Duodenal mucosa (tissue), 2 donors: ENCODE data around the gene CCDC85A.

Experiments
- H3K27ac ChIP-seq: one replicate; pipeline ENCODE4 v1.7.0; 2013; ENCODE audit warnings: low read depth, low read length
- H3K27me3 ChIP-seq, 2 donors: one replicate each; pipeline ENCODE4 v1.7.0; 2013; ENCODE audit warnings: low read length in 2 of 2, control low read depth in 1 of 2; ENCODE audit not compliant: insufficient read depth in 2 of 2, control insufficient read depth in 1 of 2
- H3K36me3 ChIP-seq, 2 donors: one replicate each; pipeline ENCODE4 v1.7.0; 2013; ENCODE audit warnings: low read length in 2 of 2, control low read depth in 1 of 2; ENCODE audit not compliant: insufficient read depth in 2 of 2, control insufficient read depth in 1 of 2
- H3K4me1 ChIP-seq, 2 donors: one replicate each; pipeline ENCODE4 v1.7.0; 2013; ENCODE audit warnings: low read length in 2 of 2, control low read depth in 1 of 2; ENCODE audit not compliant: insufficient read depth in 2 of 2, control insufficient read depth in 1 of 2
- H3K4me3 ChIP-seq, 2 donors: one replicate each; pipeline ENCODE4 v1.7.0; 2013; ENCODE audit warnings: low read length in 2 of 2, low read depth in 1 of 2
- H3K9ac ChIP-seq, 2 donors: one replicate each; pipeline ENCODE4 v1.7.0; 2013; ENCODE audit warnings: low read length in 2 of 2, low read depth in 1 of 2
- H3K9me3 ChIP-seq, 2 donors: one replicate each; pipeline ENCODE4 v1.7.0; 2013; ENCODE audit warnings: low read length in 2 of 2, control low read depth in 1 of 2; ENCODE audit not compliant: control insufficient read depth in 1 of 2

CCDC85A gene

GRCh38 chr2:56192664-56193305 is 9.0 kb downstream of the CCDC85A start:
- Histone ChIP-seq H3K27me3 (no peaks in the 10 kb centered on the region), H3K4me3 (no peak overlapping the region)

GRCh38 chr2:56195563-56195962 is 11.8 kb downstream of the CCDC85A start:
- Histone ChIP-seq H3K27ac (no peak overlapping the region), H3K4me3 (no peak overlapping the region), H3K36me3 (no peaks in the 10 kb centered on the region), H3K27me3 (no peaks in the 10 kb centered on the region), H3K4me1 (no peaks in the 10 kb centered on the region), H3K9me3 (no peaks in the 10 kb centered on the region), H3K9ac (no peak overlapping the region)

More at GRCh38 chr2:56192664-56193305, 9.0 kb downstream of the CCDC85A start:
- no peaks in the 10 kb centered on the region for H3K4me1 ChIP-seq
- no peaks in the 10 kb centered on the region for H3K36me3 ChIP-seq
- no peak overlapping the region for H3K27ac ChIP-seq
- no peaks in the 10 kb centered on the region for H3K9me3 ChIP-seq
- H3K9ac ChIP-seq = no peak overlapping the region

GRCh38 chr2:56197816-56198215 is 14.0 kb downstream of the CCDC85A start:
- Histone ChIP-seq H3K4me1 (no peaks in the 10 kb centered on the region), H3K4me3 (no peak overlapping the region), H3K9me3 (no peaks in the 10 kb centered on the region), H3K27me3 (no peaks in the 10 kb centered on the region), H3K9ac (no peak overlapping the region), H3K27ac (no peak overlapping the region), H3K36me3 (no peaks in the 10 kb centered on the region)

- Histone ChIP-seq H3K27me3 (no peaks in the 10 kb centered on the region), H3K27ac (no peak overlapping the region)
Measured at GRCh38 chr2:56198936-56199335, 15.1 kb downstream of the CCDC85A start.

GRCh38 chr2:56199492-56199891 is 15.7 kb downstream of the CCDC85A start:
- no peaks in the 10 kb centered on the region for H3K36me3 ChIP-seq
- no peak overlapping the region for H3K9ac ChIP-seq
- no peak overlapping the region for H3K27ac ChIP-seq
- no peak overlapping the region for H3K4me3 ChIP-seq
- H3K27me3 ChIP-seq = no peaks in the 10 kb centered on the region
- no peaks in the 10 kb centered on the region for H3K4me1 ChIP-seq
- H3K9me3 ChIP-seq = no peaks in the 10 kb centered on the region

More at GRCh38 chr2:56198936-56199335, 15.1 kb downstream of the CCDC85A start:
- Histone ChIP-seq H3K9ac (no peak overlapping the region), H3K4me3 (no peak overlapping the region), H3K36me3 (no peaks in the 10 kb centered on the region), H3K9me3 (no peaks in the 10 kb centered on the region), H3K4me1 (no peaks in the 10 kb centered on the region)

- Histone ChIP-seq H3K4me1 (no peaks in the 10 kb centered on the region), H3K9me3 (no peaks in the 10 kb centered on the region), H3K36me3 (no peaks in the 10 kb centered on the region), H3K27ac (no peak overlapping the region), H3K9ac (no peak overlapping the region), H3K27me3 (no peaks in the 10 kb centered on the region), H3K4me3 (no peak overlapping the region)
Measured at GRCh38 chr2:56202381-56203121, 18.8 kb downstream of the CCDC85A start.

GRCh38 chr2:56204556-56204955 is 20.8 kb downstream of the CCDC85A start:
- no peaks in the 10 kb centered on the region for H3K36me3 ChIP-seq
- no peak overlapping the region for H3K4me3 ChIP-seq
- no peak overlapping the region for H3K27ac ChIP-seq
- no peaks in the 10 kb centered on the region for H3K4me1 ChIP-seq
- no peaks in the 10 kb centered on the region for H3K9me3 ChIP-seq
- H3K27me3 ChIP-seq = no peaks in the 10 kb centered on the region
- H3K9ac ChIP-seq = no peak overlapping the region

- Histone ChIP-seq H3K9ac (no peak overlapping the region), H3K4me3 (no peak overlapping the region), H3K9me3 (no peaks in the 10 kb centered on the region), H3K36me3 (no peaks in the 10 kb centered on the region), H3K27ac (no peak overlapping the region), H3K4me1 (no peaks in the 10 kb centered on the region), H3K27me3 (no peaks in the 10 kb centered on the region)
Measured at GRCh38 chr2:56206250-56206649, 22.5 kb downstream of the CCDC85A start.

GRCh38 chr2:56207760-56208159 is 24.0 kb downstream of the CCDC85A start:
- Histone ChIP-seq H3K4me3 (no peak overlapping the region), H3K36me3 (no peaks in the 10 kb centered on the region)

GRCh38 chr2:56208380-56208779 is 24.6 kb downstream of the CCDC85A start:
- Histone ChIP-seq H3K4me3 (no peak overlapping the region), H3K9ac (no peak overlapping the region), H3K27me3 (no peaks in the 10 kb centered on the region), H3K9me3 (no peaks in the 10 kb centered on the region), H3K36me3 (no peaks in the 10 kb centered on the region), H3K27ac (no peak overlapping the region), H3K4me1 (no peaks in the 10 kb centered on the region)

More at GRCh38 chr2:56207760-56208159, 24.0 kb downstream of the CCDC85A start:
- no peaks in the 10 kb centered on the region for H3K4me1 ChIP-seq
- H3K27me3 ChIP-seq = no peaks in the 10 kb centered on the region
- H3K9ac ChIP-seq = no peak overlapping the region
- H3K9me3 ChIP-seq = no peaks in the 10 kb centered on the region
- H3K27ac ChIP-seq = no peak overlapping the region
